MM.1S (cell line): ENCODE results near the gene PVRIG.
"Not testable (repeated sequence)": the region's sequence is repeated elsewhere in the genome, so short reads cannot be mapped to it uniquely, and the experiment has no call there.

Experiments used
- EZH2 ChIP-seq: fragments of 300-600 bp; sonication (generic); optimal IDR thresholded peaks from 2 replicates; pipeline ENCODE3; 2017; ENCODE audit warnings: low read depth, mild to moderate bottlenecking, antibody characterized with exemption, low read length, mixed read lengths
- TF ChIP-seq, protein P1 (sequence below): fragments of 300-600 bp; sonication (generic); IDR thresholded peaks from 2 replicates; pipeline ENCODE4 v1.5.1; 2016; ENCODE audit warnings: antibody characterized with exemption, low read length, mixed read lengths

DNA sequence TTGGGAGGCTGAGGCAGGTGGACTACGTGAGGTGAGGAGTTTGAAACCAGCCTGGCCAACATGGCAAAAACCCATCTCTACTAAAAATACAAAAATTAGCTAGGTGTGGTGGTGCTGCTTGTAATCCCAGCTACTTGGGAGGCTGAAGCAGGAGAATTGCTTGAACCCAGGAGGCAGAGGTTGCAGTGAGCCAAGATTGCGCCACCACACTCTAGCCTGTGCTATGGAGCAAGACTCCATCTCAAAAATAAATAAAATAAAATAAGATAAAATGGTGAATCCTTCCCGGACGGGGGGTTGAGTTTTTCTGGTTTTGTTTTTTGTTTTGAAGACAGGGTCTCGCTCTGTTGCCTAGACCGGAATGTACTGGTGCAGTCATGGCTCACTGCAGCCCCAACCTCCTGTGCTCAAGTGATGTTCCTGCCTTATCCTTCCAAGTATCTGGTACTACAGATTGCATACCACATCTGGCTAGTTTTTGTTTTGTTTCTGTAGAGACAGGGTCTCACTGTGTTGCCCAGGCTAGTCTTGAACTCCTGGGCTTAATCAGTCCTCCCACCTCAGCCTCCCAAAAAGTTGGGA lies 27.4 kb upstream of the PVRIG start:
- TF ChIP-seq, protein P1, sequence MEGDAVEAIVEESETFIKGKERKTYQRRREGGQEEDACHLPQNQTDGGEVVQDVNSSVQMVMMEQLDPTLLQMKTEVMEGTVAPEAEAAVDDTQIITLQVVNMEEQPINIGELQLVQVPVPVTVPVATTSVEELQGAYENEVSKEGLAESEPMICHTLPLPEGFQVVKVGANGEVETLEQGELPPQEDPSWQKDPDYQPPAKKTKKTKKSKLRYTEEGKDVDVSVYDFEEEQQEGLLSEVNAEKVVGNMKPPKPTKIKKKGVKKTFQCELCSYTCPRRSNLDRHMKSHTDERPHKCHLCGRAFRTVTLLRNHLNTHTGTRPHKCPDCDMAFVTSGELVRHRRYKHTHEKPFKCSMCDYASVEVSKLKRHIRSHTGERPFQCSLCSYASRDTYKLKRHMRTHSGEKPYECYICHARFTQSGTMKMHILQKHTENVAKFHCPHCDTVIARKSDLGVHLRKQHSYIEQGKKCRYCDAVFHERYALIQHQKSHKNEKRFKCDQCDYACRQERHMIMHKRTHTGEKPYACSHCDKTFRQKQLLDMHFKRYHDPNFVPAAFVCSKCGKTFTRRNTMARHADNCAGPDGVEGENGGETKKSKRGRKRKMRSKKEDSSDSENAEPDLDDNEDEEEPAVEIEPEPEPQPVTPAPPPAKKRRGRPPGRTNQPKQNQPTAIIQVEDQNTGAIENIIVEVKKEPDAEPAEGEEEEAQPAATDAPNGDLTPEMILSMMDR = not testable (repeated sequence)
- not testable (repeated sequence) for TF ChIP-seq EZH2
